ENCODE measurements around the gene DDX10. TPM values are rescaled to one million over a fixed set of nuclear protein-coding genes. Genes with fewer than 3 reads are reported as not detected.
A peak's percentile ranks its signal among the peaks of the same experiment; 100 is the strongest.
"Not testable (repeated sequence)": the region's sequence is repeated elsewhere in the genome, so short reads cannot be mapped to it uniquely, and the experiment has no call there.

DDX10 gene
- total RNA-seq, 2 experiments from 2014 or later, result 36.6 to 43.0 TPM

DNA sequence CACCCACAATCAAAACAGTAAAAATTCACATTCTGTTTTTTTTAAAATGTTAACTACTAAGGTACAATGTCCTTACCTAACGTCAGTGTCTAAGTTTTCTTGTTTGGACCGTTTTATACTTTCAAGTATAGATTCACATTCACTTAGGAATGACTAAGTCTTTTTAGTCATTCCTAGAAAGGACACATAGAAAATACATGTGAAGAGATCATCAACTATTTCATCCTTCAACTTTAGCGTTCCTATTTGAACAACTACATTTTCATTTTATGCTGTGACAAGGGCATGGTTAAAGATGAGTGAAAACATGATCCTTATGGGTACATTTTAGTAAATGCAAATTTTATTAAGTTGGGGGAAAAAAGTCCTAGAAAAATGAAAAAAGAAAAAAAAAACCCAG lies 62.8 kb downstream of the DDX10 start:
- CTCF ChIA-PET, result no interaction called here
- H3K4me1 Mint-ChIP-seq (ENCODE audit: low read depth), result peaks cover 43% of the 10 kb centered on the region

DNA sequence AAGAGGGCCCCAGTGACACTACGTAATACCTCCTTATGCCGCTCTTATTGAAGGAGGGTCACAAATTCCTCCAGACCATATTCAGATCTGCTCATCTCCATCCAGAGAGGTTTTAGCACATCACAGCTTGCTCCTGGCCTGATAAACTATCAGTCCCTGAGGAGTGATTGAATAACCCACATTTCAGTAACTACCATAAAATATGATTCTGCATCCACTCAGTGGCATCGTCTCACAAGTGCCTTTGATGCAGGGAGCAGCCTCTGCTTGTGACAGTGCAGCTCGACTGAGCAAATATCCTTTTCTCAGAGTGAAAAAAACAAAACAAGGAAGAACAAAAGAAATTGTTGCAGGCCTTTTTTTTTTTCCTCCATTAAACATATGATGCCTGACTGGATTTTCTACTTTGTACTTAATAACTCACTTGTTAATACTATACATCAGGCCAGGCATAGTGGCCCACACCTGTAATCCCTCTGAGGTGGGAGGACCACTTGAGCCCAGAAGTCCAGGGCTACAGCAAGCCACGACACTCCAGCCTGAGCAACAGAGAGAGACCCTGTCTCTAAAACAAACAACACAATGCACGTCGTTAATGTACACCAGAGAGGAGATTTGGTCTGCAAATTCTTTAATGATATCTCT lies 64.5 kb downstream of the DDX10 start:
- CTCF ChIA-PET, result interaction anchor here (1.5 kb wide), 1 partner anchor 31 kb away, joined by 4 read pairs; no protein-coding TSS in a partner anchor
- peaks cover 32% of the 10 kb centered on the region for H3K36me3 Mint-ChIP-seq (ENCODE audit: low read depth)
- H3K27me3 Mint-ChIP-seq (ENCODE audit: low read depth), result no peaks in the 10 kb centered on the region
- peaks cover 56% of the 10 kb centered on the region for H3K4me1 Mint-ChIP-seq (ENCODE audit: low read depth)
- no peak for DNase-seq
- intact Hi-C loops (cut with micrococcal nuclease), result no loop called here
- peaks cover 4% of the 10 kb centered on the region for H3K9me3 Mint-ChIP-seq
- H3K27ac Mint-ChIP-seq, result no peak overlapping the region
- H3K4me3 Mint-ChIP-seq, result no peak overlapping the region

More for the DNA sequence above, 62.8 kb downstream of the DDX10 start:
- Mint-ChIP-seq H3K27me3 (ENCODE audit: low read depth) (no peaks in the 10 kb centered on the region), H3K9me3 (peaks cover 4% of the 10 kb centered on the region), H3K4me3 (no peak overlapping the region), H3K27ac (no peak overlapping the region), H3K36me3 (ENCODE audit: low read depth) (peaks cover 42% of the 10 kb centered on the region)
- DNase-seq, result no peak
- intact Hi-C loops (cut with micrococcal nuclease), result loop anchor here (1.0 kb wide), 1 partner anchor 14 kb away; no protein-coding TSS in a partner anchor

DNA sequence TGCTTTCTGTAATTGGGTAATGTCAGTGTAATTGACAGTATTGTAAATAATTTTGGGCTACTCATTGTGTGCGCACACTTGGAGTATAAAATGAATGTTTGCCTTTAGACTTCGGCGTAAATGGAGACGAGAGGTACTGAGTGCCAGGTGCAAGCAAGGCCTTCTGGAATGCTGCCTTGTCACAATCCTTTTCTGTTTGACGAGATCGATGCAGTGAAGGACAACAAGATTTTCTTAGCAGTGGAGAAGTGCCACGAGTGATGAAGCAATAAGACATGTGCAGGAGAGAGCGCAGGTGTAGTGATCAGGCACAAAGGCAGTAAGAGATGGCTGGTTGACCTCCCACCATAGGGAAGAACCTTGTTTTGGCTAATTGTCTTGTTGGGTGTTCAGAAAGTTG lies 67.5 kb downstream of the DDX10 start:
- peaks cover 48% of the 10 kb centered on the region for H3K4me1 Mint-ChIP-seq (ENCODE audit: low read depth)
- no peak for DNase-seq
- CTCF ChIA-PET, result interaction anchor here (0.6 to 1.7 kb wide), 3 partner anchors 8 to 131 kb away, joined by 3 to 6 read pairs (median 4); no protein-coding TSS in a partner anchor
- H3K9me3 Mint-ChIP-seq, result no peaks in the 10 kb centered on the region
- H3K4me3 Mint-ChIP-seq, result no peak overlapping the region
- H3K27ac Mint-ChIP-seq, result no peak overlapping the region
- peaks cover 30% of the 10 kb centered on the region for H3K36me3 Mint-ChIP-seq (ENCODE audit: low read depth)
- H3K27me3 Mint-ChIP-seq (ENCODE audit: low read depth), result no peaks in the 10 kb centered on the region
- intact Hi-C loops (cut with micrococcal nuclease), result loop anchor here (5.0 to 10.0 kb wide), 3 partner anchors 610 to 1612 kb away; partner anchors contain the start of gene ACAT1

- DNase-seq, result peak; percentile 72
- H3K27me3 Mint-ChIP-seq (ENCODE audit: low read depth), result no peaks in the 10 kb centered on the region
- peak overlapping the region; percentile 82 for H3K27ac Mint-ChIP-seq
- peaks cover 33% of the 10 kb centered on the region for H3K36me3 Mint-ChIP-seq (ENCODE audit: low read depth)
- H3K4me1 Mint-ChIP-seq (ENCODE audit: low read depth), result peaks cover 41% of the 10 kb centered on the region
- H3K9me3 Mint-ChIP-seq, result no peaks in the 10 kb centered on the region
- H3K4me3 Mint-ChIP-seq, result no peak overlapping the region
- intact Hi-C loops (cut with micrococcal nuclease), result loop anchor here (1.0 to 10.0 kb wide), 14 partner anchors 19 to 1611 kb away; partner anchors contain the start of genes ACAT1, ALKBH8, ATM and C11orf65
- CTCF ChIA-PET, result interaction anchor here (0.6 to 3.0 kb wide), 9 partner anchors 9 to 121 kb away, joined by 3 to 15 read pairs (median 3); no protein-coding TSS in a partner anchor
Observed at GRCh38 chr11:108733479-108734116, 68.7 kb downstream of the DDX10 start.

GRCh38 chr11:108734283-108734682 lies 69.4 kb downstream of the DDX10 start:
- intact Hi-C loops (cut with micrococcal nuclease), result loop anchor here (5.0 to 10.0 kb wide), 3 partner anchors 612 to 1611 kb away; partner anchors contain the start of gene ACAT1

DNA sequence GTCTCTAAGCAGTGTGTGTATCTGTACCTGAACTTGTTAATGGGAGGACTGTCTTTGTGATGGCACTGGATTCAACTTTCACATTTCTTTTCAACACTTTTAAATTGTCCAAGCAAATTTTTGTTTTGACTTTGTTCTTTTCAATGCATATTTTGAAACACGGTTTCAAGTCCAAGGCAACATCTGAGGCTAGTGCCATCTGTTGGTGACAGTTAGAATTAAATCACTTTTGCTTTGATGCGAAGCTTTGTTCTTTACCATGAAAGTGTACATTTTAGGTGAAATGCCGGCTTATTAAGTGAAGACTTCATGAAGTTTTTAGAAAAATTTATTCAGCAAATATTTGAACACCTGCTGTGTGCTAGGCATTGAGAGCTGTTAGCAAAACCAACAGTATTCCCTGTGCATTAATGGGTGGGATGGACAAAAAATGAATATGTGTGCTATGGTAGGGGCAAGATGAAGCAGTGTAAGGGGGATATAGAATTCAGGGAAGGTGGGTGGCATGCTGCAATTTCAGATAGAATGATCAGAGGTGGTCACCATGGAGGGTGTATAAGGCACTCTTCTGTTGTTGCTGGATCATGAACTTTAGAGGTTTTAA lies 70.2 kb downstream of the DDX10 start:
- H3K4me1 Mint-ChIP-seq (ENCODE audit: low read depth), result peaks cover 28% of the 10 kb centered on the region
- CTCF ChIA-PET, result interaction anchor here (0.6 to 3.0 kb wide), 10 partner anchors 9 to 1634 kb away, joined by 3 to 15 read pairs (median 3); no protein-coding TSS in a partner anchor
- peak; percentile 7 for DNase-seq
- peaks cover 2% of the 10 kb centered on the region for H3K9me3 Mint-ChIP-seq
- intact Hi-C loops (cut with micrococcal nuclease), result loop anchor here (1.0 to 10.0 kb wide), 5 partner anchors 37 to 1610 kb away; partner anchors contain the start of gene ACAT1
- no peak overlapping the region for H3K4me3 Mint-ChIP-seq
- no peaks in the 10 kb centered on the region for H3K27me3 Mint-ChIP-seq (ENCODE audit: low read depth)
- H3K36me3 Mint-ChIP-seq (ENCODE audit: low read depth), result peaks cover 33% of the 10 kb centered on the region
- no peak overlapping the region for H3K27ac Mint-ChIP-seq

More at GRCh38 chr11:108734283-108734682, 69.4 kb downstream of the DDX10 start:
- Mint-ChIP-seq H3K9me3 (no peaks in the 10 kb centered on the region), H3K27me3 (ENCODE audit: low read depth) (no peaks in the 10 kb centered on the region), H3K36me3 (ENCODE audit: low read depth) (peaks cover 33% of the 10 kb centered on the region), H3K27ac (no peak overlapping the region), H3K4me1 (ENCODE audit: low read depth) (peaks cover 35% of the 10 kb centered on the region), H3K4me3 (no peak overlapping the region)
- CTCF ChIA-PET, result interaction anchor here (0.6 to 3.0 kb wide), 7 partner anchors 10 to 120 kb away, joined by 3 to 15 read pairs (median 4); no protein-coding TSS in a partner anchor
- no peak for DNase-seq

DNA sequence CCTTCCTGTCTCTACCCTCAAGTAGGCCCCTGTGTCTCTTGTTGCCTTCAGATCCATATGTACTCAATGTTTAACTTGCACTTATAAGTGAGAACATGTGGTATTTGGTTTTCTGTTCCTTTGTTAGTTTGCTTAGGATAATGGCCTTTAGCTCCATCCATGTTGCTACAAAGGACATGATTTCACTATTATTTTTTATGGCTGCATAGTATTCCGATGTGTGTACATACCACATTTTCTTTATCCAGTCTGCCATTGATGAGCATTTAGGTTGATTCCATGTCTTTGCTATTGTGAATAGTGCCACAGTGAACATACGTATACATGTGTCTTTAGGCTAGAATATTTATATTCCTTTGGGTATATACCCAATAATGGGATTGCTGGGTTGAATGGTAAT lies 75.3 kb downstream of the DDX10 start:
- DNase-seq; H3K4me1 Mint-ChIP-seq (ENCODE audit: low read depth); intact Hi-C loops (cut with micrococcal nuclease); H3K4me3 Mint-ChIP-seq; H3K27ac Mint-ChIP-seq; CTCF ChIA-PET; H3K27me3 Mint-ChIP-seq (ENCODE audit: low read depth): not testable (repeated sequence)
- Mint-ChIP-seq H3K9me3 (peaks cover 12% of the 10 kb centered on the region), H3K36me3 (ENCODE audit: low read depth) (peaks cover 40% of the 10 kb centered on the region)

DNA sequence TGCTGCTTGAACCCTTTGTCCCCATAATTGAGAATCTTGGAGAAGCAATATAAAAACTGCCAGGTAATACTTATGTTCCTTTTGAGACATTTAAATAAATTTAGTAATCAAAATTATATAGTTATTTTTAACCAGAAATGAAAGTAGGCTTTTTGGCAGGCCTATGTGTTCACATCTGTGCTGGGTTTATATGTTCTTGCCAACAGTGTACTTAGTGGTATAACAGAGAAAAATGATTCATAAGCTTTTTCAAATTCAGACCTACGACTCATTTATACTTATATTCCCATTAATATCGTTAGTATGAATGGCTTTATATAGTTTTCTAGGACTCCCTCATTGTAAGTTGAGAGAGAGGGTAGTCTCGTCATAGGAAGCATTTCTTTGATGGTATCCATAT lies 79.0 kb downstream of the DDX10 start:
- peaks cover 8% of the 10 kb centered on the region for H3K4me1 Mint-ChIP-seq (ENCODE audit: low read depth)
- CTCF ChIA-PET, result interaction anchor here (0.9 kb wide), 1 partner anchor 10 kb away, joined by 3 read pairs; no protein-coding TSS in a partner anchor
- peaks cover 31% of the 10 kb centered on the region for H3K36me3 Mint-ChIP-seq (ENCODE audit: low read depth)
- no peaks in the 10 kb centered on the region for H3K27me3 Mint-ChIP-seq (ENCODE audit: low read depth)
- H3K9me3 Mint-ChIP-seq, result peaks cover 12% of the 10 kb centered on the region
- no peak overlapping the region for H3K4me3 Mint-ChIP-seq
- intact Hi-C loops (cut with micrococcal nuclease), result no loop called here
- no peak overlapping the region for H3K27ac Mint-ChIP-seq
- DNase-seq, result no peak

GRCh38 chr11:108748968-108749367 lies 84.1 kb downstream of the DDX10 start:
- no peak overlapping the region for H3K4me3 Mint-ChIP-seq
- CTCF ChIA-PET, result interaction anchor here (1.6 kb wide), 1 partner anchor 15 kb away, joined by 4 read pairs; no protein-coding TSS in a partner anchor
- intact Hi-C loops (cut with micrococcal nuclease), result no loop called here
- no peak overlapping the region for H3K27ac Mint-ChIP-seq
- DNase-seq, result no peak
- H3K27me3 Mint-ChIP-seq (ENCODE audit: low read depth), result no peaks in the 10 kb centered on the region
- H3K4me1 Mint-ChIP-seq (ENCODE audit: low read depth), result peaks cover 27% of the 10 kb centered on the region
- H3K9me3 Mint-ChIP-seq, result no peaks in the 10 kb centered on the region
- H3K36me3 Mint-ChIP-seq (ENCODE audit: low read depth), result peaks cover 2% of the 10 kb centered on the region

DNA sequence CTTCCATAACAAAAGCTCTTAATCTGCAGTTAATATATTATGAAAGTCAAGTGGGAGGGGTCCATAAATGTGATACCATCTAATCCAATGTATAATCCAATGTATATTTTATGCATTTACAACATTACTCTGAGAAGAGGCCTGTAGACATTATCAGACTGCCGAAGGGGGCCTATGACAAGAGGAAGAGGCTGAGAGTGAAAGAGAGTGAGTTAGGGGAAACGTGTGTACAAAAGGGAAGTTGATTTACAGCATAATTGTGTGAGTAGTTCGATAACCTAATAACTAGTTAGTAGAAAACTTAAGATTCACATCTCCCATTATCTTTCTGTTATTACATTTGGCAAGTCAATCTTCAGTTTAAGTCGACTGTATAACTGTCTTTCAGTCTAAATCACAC lies 86.6 kb downstream of the DDX10 start:
- no peak overlapping the region for H3K27ac Mint-ChIP-seq
- H3K27me3 Mint-ChIP-seq (ENCODE audit: low read depth), result no peaks in the 10 kb centered on the region
- no peak overlapping the region for H3K4me3 Mint-ChIP-seq
- peaks cover 43% of the 10 kb centered on the region for H3K4me1 Mint-ChIP-seq (ENCODE audit: low read depth)
- CTCF ChIA-PET, result no interaction called here
- DNase-seq, result no peak
- H3K9me3 Mint-ChIP-seq, result no peaks in the 10 kb centered on the region
- peaks cover 2% of the 10 kb centered on the region for H3K36me3 Mint-ChIP-seq (ENCODE audit: low read depth)
- intact Hi-C loops (cut with micrococcal nuclease), result no loop called here

GRCh38 chr11:108752297-108752751 lies 87.5 kb downstream of the DDX10 start:
- no peaks in the 10 kb centered on the region for H3K27me3 Mint-ChIP-seq (ENCODE audit: low read depth)
- no peak overlapping the region for H3K4me3 Mint-ChIP-seq
- peaks cover 43% of the 10 kb centered on the region for H3K4me1 Mint-ChIP-seq (ENCODE audit: low read depth)
- intact Hi-C loops (cut with micrococcal nuclease), result loop anchor here (1.0 kb wide), 1 partner anchor 19 kb away; no protein-coding TSS in a partner anchor
- DNase-seq, result no peak
- peaks cover 2% of the 10 kb centered on the region for H3K36me3 Mint-ChIP-seq (ENCODE audit: low read depth)
- H3K27ac Mint-ChIP-seq, result no peak overlapping the region
- CTCF ChIA-PET, result interaction anchor here (0.7 kb wide), 1 partner anchor 33 kb away, joined by 3 read pairs; no protein-coding TSS in a partner anchor
- H3K9me3 Mint-ChIP-seq, result no peaks in the 10 kb centered on the region
